Mononuclear cell (primary cell): ENCODE data around the gene HEPH. TPM values are rescaled to one million over a fixed set of nuclear protein-coding genes. Genes with fewer than 3 reads are reported as not detected.
"Not testable (repeated sequence)": the region's sequence is repeated elsewhere in the genome, so short reads cannot be mapped to it uniquely, and the experiment has no call there.

ENCODE experiments used
- H3K27me3 ChIP-seq: 2 replicates; pipeline ENCODE4 v1.6.0; 2011; ENCODE audit warnings: low read length, control low read depth; ENCODE audit not compliant: insufficient read depth
- H3K4me1 ChIP-seq: 2 replicates; pipeline ENCODE4 v1.5.1; 2011; ENCODE audit warnings: mild to moderate bottlenecking, low read length, control low read depth; ENCODE audit not compliant: insufficient read depth
- H3K4me3 ChIP-seq: 2 replicates; pipeline ENCODE4 v1.5.1; 2011; ENCODE audit warnings: mild to moderate bottlenecking, low read length, moderate library complexity
- H3K9me3 ChIP-seq: 2 replicates; pipeline ENCODE4 v1.5.1; 2011; ENCODE audit warnings: low read depth, mild to moderate bottlenecking, control low read depth, low read length
- total RNA-seq: library from RNA; depleted of rRNA; stranded (reverse); fragments of >200 nt; gene quantifications from one replicate; pipeline ENCODE4 v1.2.3, GENCODE V29; 2012

Gene HEPH
- total RNA-seq, 1 donor = under 0.01 TPM

GRCh38 chrX:66176134-66176533 is 12.1 kb downstream of the HEPH start:
- Histone ChIP-seq H3K9me3 (peaks cover 4% of the 10 kb centered on the region), H3K4me3 (no peak overlapping the region), H3K4me1 (no peaks in the 10 kb centered on the region), H3K27me3 (no peaks in the 10 kb centered on the region)

- H3K4me1 ChIP-seq = no peaks in the 10 kb centered on the region
- H3K9me3 ChIP-seq = no peaks in the 10 kb centered on the region
- H3K27me3 ChIP-seq = no peaks in the 10 kb centered on the region
- no peak overlapping the region for H3K4me3 ChIP-seq
Measured at GRCh38 chrX:66191563-66191962, 27.5 kb downstream of the HEPH start.

GRCh38 chrX:66193821-66194220 is 29.8 kb downstream of the HEPH start:
- no peak overlapping the region for H3K4me3 ChIP-seq
- no peaks in the 10 kb centered on the region for H3K27me3 ChIP-seq
- no peaks in the 10 kb centered on the region for H3K9me3 ChIP-seq
- no peaks in the 10 kb centered on the region for H3K4me1 ChIP-seq

- no peaks in the 10 kb centered on the region for H3K27me3 ChIP-seq
- no peaks in the 10 kb centered on the region for H3K4me1 ChIP-seq
- no peak overlapping the region for H3K4me3 ChIP-seq
- H3K9me3 ChIP-seq = no peaks in the 10 kb centered on the region
Measured at GRCh38 chrX:66200050-66200664, 36.1 kb downstream of the HEPH start.

GRCh38 chrX:66200855-66201795 is 37.1 kb downstream of the HEPH start:
- Histone ChIP-seq H3K4me1 (no peaks in the 10 kb centered on the region), H3K4me3 (no peak overlapping the region), H3K27me3 (no peaks in the 10 kb centered on the region), H3K9me3 (no peaks in the 10 kb centered on the region)

GRCh38 chrX:66203114-66203513 is 39.1 kb downstream of the HEPH start:
- Histone ChIP-seq H3K9me3 (no peaks in the 10 kb centered on the region), H3K27me3 (no peaks in the 10 kb centered on the region), H3K4me1 (no peaks in the 10 kb centered on the region)

GRCh38 chrX:66221856-66222255 is 57.8 kb downstream of the HEPH start:
- H3K4me3 ChIP-seq = no peak overlapping the region
- H3K27me3 ChIP-seq = no peaks in the 10 kb centered on the region
- no peaks in the 10 kb centered on the region for H3K9me3 ChIP-seq
- no peaks in the 10 kb centered on the region for H3K4me1 ChIP-seq

More at GRCh38 chrX:66203114-66203513, 39.1 kb downstream of the HEPH start:
- no peak overlapping the region for H3K4me3 ChIP-seq

- Histone ChIP-seq H3K4me3 (no peak overlapping the region), H3K9me3 (no peaks in the 10 kb centered on the region), H3K4me1 (no peaks in the 10 kb centered on the region), H3K27me3 (no peaks in the 10 kb centered on the region)
Measured at GRCh38 chrX:66232296-66232695, 68.2 kb downstream of the HEPH start.

- no peaks in the 10 kb centered on the region for H3K4me1 ChIP-seq
- no peaks in the 10 kb centered on the region for H3K9me3 ChIP-seq
- H3K4me3 ChIP-seq = no peak overlapping the region
- H3K27me3 ChIP-seq = no peaks in the 10 kb centered on the region
Measured at GRCh38 chrX:66233209-66233608, 69.2 kb downstream of the HEPH start.

GRCh38 chrX:66233904-66234303 is 69.9 kb downstream of the HEPH start:
- not testable (repeated sequence) for H3K4me1 ChIP-seq, H3K9me3 ChIP-seq, H3K27me3 ChIP-seq, H3K4me3 ChIP-seq

- Histone ChIP-seq H3K4me3 (no peak overlapping the region), H3K27me3 (no peaks in the 10 kb centered on the region), H3K4me1 (no peaks in the 10 kb centered on the region), H3K9me3 (no peaks in the 10 kb centered on the region)
Measured at GRCh38 chrX:66255359-66255967, 91.4 kb downstream of the HEPH start.

- no peaks in the 10 kb centered on the region for H3K27me3 ChIP-seq
- H3K4me3 ChIP-seq = no peak overlapping the region
- H3K9me3 ChIP-seq = no peaks in the 10 kb centered on the region
- H3K4me1 ChIP-seq = no peaks in the 10 kb centered on the region
Measured at GRCh38 chrX:66262807-66263206, 98.8 kb downstream of the HEPH start.

Other genes with a start within 250 kb of the HEPH start
- gene VSIG4, start 124.2 kb upstream of the HEPH start, total RNA-seq = 1.6 TPM